Esophagus squamous epithelium (tissue), 5 donors: ENCODE data around the gene OGFOD3. TPM values are rescaled to one million over a fixed set of nuclear protein-coding genes. Genes with fewer than 3 reads are reported as not detected.
"Not testable (repeated sequence)": the region's sequence is repeated elsewhere in the genome, so short reads cannot be mapped to it uniquely, and the experiment has no call there.

ENCODE experiments used
- DNase-seq: peaks from one replicate; lab custom pipeline; 2025; lab: John Stamatoyannopoulos, UW
- H3K27ac ChIP-seq, 4 donors: fragments of 200-600 bp; sonication (generic); one replicate each; pipeline ENCODE4 v1.5.1; 2016 to 2019; ENCODE audit warnings: mild to moderate bottlenecking in 1 of 4
- H3K27me3 ChIP-seq, 4 donors: fragments of 200-600 bp; sonication (generic); 1 replicate in 3 of 4; 2 replicates in 1 of 4; pipeline versions ENCODE4 v1.5.1 to v1.6.0; 2017 to 2021; ENCODE audit warnings: antibody characterized with exemption in 1 of 4
- H3K36me3 ChIP-seq, 3 donors: fragments of 200-600 bp; sonication (generic); one replicate each; pipeline ENCODE4 v1.5.1; 2016 to 2019
- H3K4me1 ChIP-seq, 3 donors: fragments of 200-600 bp; sonication (generic); one replicate each; pipeline ENCODE4 v1.5.1; 2017 to 2019
- H3K4me3 ChIP-seq, 4 donors: fragments of 200-600 bp; sonication (generic); 1 replicate in 3 of 4; 2 replicates in 1 of 4; pipeline ENCODE4 v1.5.1; 2016 to 2019; ENCODE audit warnings: mild to moderate bottlenecking in 2 of 4, moderate library complexity in 1 of 4
- H3K9me3 ChIP-seq, 3 donors: fragments of 200-600 bp; sonication (generic); one replicate each; pipeline ENCODE4 v1.5.1; 2016 to 2019
- POLR2A ChIP-seq, 4 donors: fragments of 450-650 bp; IDR thresholded peaks; one replicate each; pipeline ENCODE4 v1.6.1; 2017; ENCODE audit warnings: antibody characterized with exemption in 4 of 4, mild to moderate bottlenecking in 4 of 4, moderate library complexity in 3 of 4
- WGBS, 2 donors: methylation state at CpG; one replicate each; pipeline ENCODE4 v1.1.5; 2018; 5-methylcytosine and 5-hydroxymethylcytosine counted together
- intact Hi-C: fragments of 100-400 bp; cut with DNase I; formaldehyde crosslinking; loops from one replicate; pipeline ENCODE4 v1.15.0; 2022
- total RNA-seq, 4 donors: library from RNA; depleted of rRNA; stranded (reverse); fragments of >200 nt; gene quantifications; one replicate each; pipeline ENCODE4 v1.1.0, GENCODE V29; 2016
- TF ChIP-seq, protein P1 (sequence below), 6 experiments: fragments of 450-650 bp in 4 of 6; fragments of 200-600 bp in 2 of 6; sonication (generic) in 2 of 6; IDR thresholded peaks; one replicate each; pipeline ENCODE4 v1.5.1; 2016 to 2019; ENCODE audit warnings: antibody characterized with exemption in 6 of 6, mild to moderate bottlenecking in 4 of 6, moderate library complexity in 4 of 6
- donor health status: DM: yes; HTN: yes; CAD: no.

Gene OGFOD3
- total RNA-seq, 4 donors from 2014 or later: 11.9 to 26.7 (median 19.4) TPM

DNA sequence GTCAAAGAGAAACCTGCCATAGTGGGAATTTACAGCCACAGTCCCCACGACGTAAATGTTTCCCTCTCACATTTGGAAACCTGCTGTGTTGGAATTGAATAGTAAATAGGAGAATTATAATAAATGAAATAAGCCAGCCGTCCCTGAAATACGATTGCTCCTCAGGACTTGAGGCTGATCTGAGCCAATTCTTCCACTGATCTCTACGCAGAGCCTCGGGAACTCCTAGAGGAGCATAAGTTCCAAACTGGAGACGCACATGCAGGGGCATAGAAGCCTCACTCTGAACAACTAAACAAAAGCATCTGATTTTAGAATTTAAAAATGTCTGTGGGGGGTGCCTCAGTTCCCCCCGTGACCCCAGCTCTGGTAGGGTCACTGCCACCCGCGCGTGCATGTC lies 69.5 kb downstream of the OGFOD3 start:
- no peak for DNase-seq
- Histone ChIP-seq H3K27ac (no peak overlapping the region), H3K36me3 (no peaks in the 10 kb centered on the region), H3K4me1 (peaks cover 0 to 9% (median 3%) of the 10 kb centered on the region in 3 donors), H3K4me3 (no peak overlapping the region), H3K9me3 (no peaks in the 10 kb centered on the region), H3K27me3 (peaks cover 0 to 51% (median 0%) of the 10 kb centered on the region in 4 donors)
- intact Hi-C loops: no loop called here
- no peak for TF ChIP-seq POLR2A (IDR thresholded peaks at IDR 0.05)
- TF ChIP-seq, protein P1, sequence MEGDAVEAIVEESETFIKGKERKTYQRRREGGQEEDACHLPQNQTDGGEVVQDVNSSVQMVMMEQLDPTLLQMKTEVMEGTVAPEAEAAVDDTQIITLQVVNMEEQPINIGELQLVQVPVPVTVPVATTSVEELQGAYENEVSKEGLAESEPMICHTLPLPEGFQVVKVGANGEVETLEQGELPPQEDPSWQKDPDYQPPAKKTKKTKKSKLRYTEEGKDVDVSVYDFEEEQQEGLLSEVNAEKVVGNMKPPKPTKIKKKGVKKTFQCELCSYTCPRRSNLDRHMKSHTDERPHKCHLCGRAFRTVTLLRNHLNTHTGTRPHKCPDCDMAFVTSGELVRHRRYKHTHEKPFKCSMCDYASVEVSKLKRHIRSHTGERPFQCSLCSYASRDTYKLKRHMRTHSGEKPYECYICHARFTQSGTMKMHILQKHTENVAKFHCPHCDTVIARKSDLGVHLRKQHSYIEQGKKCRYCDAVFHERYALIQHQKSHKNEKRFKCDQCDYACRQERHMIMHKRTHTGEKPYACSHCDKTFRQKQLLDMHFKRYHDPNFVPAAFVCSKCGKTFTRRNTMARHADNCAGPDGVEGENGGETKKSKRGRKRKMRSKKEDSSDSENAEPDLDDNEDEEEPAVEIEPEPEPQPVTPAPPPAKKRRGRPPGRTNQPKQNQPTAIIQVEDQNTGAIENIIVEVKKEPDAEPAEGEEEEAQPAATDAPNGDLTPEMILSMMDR (IDR thresholded peaks at IDR 0.05): no peak
- 44 to 72% methylated on average over 7 to 11 of the region's 11 CpGs for WGBS, 2 donors

DNA sequence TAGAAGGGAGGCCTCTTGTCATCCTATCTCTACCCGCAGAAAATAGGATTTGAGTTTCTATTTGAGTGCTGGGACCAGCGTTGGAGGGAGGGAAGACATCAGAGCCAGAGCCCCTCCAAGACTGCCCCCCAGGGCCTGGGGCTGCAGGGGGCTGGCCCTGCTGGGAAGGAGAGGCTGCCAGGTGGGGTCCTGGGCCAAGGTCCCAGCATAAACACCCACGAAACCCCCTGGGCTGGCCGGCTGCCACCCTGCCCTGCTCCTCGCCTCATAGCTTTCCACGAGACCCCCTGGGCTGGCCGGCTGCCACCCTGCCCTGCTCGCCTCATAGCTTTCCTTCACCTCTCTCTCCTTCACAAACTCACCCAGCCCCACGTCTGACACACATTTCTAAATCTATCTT lies 70.0 kb downstream of the OGFOD3 start:
- DNase-seq: no peak
- H3K9me3 ChIP-seq: no peaks in the 10 kb centered on the region
- WGBS, 2 donors: 69 to 82% methylated on average over 6 to 8 of the region's 9 CpGs
- peaks cover 0 to 9% (median 3%) of the 10 kb centered on the region in 3 donors for H3K4me1 ChIP-seq
- no peak overlapping the region for H3K4me3 ChIP-seq
- intact Hi-C loops: no loop called here
- no peaks in the 10 kb centered on the region for H3K36me3 ChIP-seq
- no peak for TF ChIP-seq POLR2A (IDR thresholded peaks at IDR 0.05)
- TF ChIP-seq, protein P1 (IDR thresholded peaks at IDR 0.05): no peak
- no peak overlapping the region for H3K27ac ChIP-seq
- peaks cover 0 to 46% (median 0%) of the 10 kb centered on the region in 4 donors for H3K27me3 ChIP-seq

DNA sequence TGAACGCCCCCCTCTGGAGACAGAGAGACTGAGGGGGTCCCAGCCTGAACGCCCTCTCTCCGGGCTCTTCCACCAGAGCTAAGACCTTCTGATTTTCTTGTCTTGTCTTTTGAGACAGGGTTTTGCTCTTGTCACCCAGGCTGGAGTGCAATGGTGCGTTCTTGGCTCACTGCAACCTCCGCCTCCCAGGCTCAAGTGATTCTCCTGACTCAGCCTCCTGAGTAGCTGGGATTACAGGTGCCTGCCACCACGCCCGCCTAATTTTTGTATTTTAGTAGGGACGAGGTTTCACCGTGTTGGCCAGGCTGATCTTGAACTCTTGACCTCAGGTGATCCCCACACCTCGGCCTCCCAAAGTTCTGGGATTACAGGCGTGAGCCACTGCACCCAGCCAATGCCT lies 70.4 kb downstream of the OGFOD3 start:
- H3K36me3 ChIP-seq, H3K9me3 ChIP-seq, intact Hi-C loops, DNase-seq, H3K4me1 ChIP-seq, H3K27ac ChIP-seq, H3K4me3 ChIP-seq: not testable (repeated sequence)
- peaks cover 0 to 44% (median 0%) of the 10 kb centered on the region in 4 donors for H3K27me3 ChIP-seq
- 61 to 77% methylated on average over 10 to 11 of the region's 11 CpGs for WGBS, 2 donors

DNA sequence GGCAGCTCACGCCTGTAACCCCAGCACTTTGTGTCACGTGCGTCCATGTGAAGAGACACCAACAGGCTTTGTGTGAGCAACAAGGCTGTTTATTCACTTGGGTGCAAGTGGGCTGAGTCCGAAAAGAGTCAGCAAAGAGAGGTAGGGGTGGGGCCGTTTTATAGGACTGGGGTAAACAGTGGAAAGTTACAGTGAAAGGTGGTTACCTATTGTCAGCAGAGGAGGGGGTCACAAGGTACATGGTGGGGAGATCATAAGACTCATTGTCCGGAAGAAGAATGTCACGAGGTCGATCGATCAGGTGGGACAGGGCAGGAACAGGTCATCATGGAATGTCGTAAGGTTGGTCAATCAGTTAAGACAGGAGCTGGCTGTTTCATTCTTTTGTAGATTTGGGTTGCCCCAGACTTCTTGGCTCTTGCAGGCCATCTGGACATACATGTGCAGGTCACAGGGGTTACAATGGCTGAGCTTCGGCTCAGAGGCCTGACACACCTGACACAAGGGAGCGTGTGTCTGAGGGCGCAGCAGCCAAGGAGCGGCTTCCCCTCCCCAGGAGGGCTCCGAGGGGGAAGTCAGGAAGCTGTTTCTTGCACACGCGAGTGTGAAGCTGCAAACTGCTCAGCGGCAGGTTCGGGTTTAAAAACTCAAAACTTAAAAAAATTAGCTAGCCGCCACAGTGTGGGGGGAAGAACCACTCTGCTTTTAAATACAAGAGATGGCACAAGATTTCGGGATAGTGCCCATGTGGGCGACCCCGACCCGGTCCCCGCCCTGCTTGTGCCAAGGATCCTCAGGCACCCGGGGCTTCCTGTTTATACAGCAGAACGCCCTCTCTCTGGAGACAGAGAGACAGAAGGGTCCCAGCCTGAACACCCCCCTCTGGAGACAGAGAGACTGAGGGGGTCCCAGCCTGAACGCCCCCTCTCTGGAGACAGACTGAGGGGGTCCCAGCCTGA lies 71.8 kb downstream of the OGFOD3 start:
- intact Hi-C loops: no loop called here
- DNase-seq: no peak
- TF ChIP-seq POLR2A (IDR thresholded peaks at IDR 0.05): no peak
- TF ChIP-seq, protein P1 (IDR thresholded peaks at IDR 0.05): no peak

DNA sequence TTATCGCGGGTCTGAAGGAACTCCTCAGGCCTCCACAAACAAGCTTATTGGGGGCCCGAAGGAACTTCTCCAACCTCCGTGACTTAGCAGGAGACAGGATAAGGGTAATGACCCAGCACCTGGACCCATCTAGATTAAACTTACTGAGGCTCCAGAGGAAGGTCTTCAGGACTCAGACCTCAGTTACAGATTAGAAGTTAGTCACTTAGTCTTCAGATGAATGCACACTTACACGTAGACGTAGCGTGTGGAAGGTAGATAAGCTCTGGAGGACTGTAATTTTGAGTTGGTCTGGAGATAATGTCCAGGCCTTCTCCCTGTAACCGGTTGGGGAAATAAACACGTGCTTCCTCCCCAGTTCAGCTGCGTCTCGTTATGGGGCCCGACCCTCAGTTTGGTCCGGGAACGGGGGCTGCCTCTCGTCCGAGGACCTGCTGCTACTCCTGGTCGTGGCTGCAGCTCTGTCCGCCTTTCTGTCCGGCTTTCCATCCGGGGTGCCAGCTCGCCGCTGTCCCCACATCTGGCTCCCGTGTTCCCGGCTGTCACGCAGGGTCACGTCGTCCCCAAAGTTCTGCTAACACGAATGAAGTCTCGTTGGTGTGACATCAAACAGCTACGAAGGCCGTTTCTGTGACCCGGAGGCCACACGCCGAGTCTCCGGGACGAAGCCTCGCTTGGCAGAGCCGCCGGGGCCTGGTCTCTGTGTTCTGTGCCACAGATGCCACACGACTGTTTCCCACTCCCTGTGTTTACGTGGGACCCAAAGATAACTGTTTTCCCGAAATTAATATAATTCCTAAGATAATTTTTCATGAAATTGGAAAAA lies 73.0 kb downstream of the OGFOD3 start:
- Histone ChIP-seq H3K9me3 (no peaks in the 10 kb centered on the region), H3K4me3 (no peak overlapping the region), H3K36me3 (no peaks in the 10 kb centered on the region), H3K4me1 (no peaks in the 10 kb centered on the region), H3K27ac (no peak overlapping the region), H3K27me3 (peaks cover 0 to 43% (median 0%) of the 10 kb centered on the region in 4 donors)
- intact Hi-C loops: no loop called here
- TF ChIP-seq, protein P1 (IDR thresholded peaks at IDR 0.05): no peak
- no peak for TF ChIP-seq POLR2A (IDR thresholded peaks at IDR 0.05)
- no peak for DNase-seq
- WGBS, 2 donors: 84 to 87% methylated on average over 28 to 29 of the region's 42 CpGs

More for the DNA sequence above, 71.8 kb downstream of the OGFOD3 start:
- Histone ChIP-seq H3K9me3 (no peaks in the 10 kb centered on the region), H3K36me3 (no peaks in the 10 kb centered on the region), H3K27ac (no peak overlapping the region), H3K4me1 (peaks cover 0 to 3% (median 0%) of the 10 kb centered on the region in 3 donors), H3K4me3 (no peak overlapping the region), H3K27me3 (peaks cover 0 to 56% (median 0%) of the 10 kb centered on the region in 4 donors)
- WGBS, 2 donors: 69 to 74% methylated on average over 14 to 15 of the region's 28 CpGs
